Transverse colon (tissue), 4 donors: ENCODE measurements around the gene RPL6. TPM values are rescaled to one million over a fixed set of nuclear protein-coding genes. Genes with fewer than 3 reads are reported as not detected.
A peak's percentile ranks its signal among the peaks of the same experiment; 100 is the strongest.

Experiments
- DNase-seq: peaks from one replicate; pipeline ENCODE4 v3.0.0-alpha.2; 2019
- H3K27ac ChIP-seq, 4 donors: fragments of 200-600 bp; sonication (generic); 2 replicates each; pipeline ENCODE4 v1.5.1; 2016 to 2018; ENCODE audit warnings: inconsistent platforms in 4 of 4
- H3K27me3 ChIP-seq: fragments of 200-600 bp; sonication (generic); 2 replicates; pipeline ENCODE4 v1.5.1; 2017; ENCODE audit warnings: inconsistent platforms
- H3K36me3 ChIP-seq, 4 donors: fragments of 200-600 bp; sonication (generic); 2 replicates each; pipeline ENCODE4 v1.5.1; 2017 to 2019; ENCODE audit warnings: inconsistent platforms in 4 of 4
- H3K4me1 ChIP-seq, 4 donors: fragments of 200-600 bp; sonication (generic); 2 replicates each; pipeline ENCODE4 v1.5.1; 2017 to 2020; ENCODE audit warnings: inconsistent platforms in 4 of 4
- H3K4me3 ChIP-seq, 4 donors: fragments of 200-600 bp; sonication (generic); 1 replicate in 1 of 4; 2 replicates in 3 of 4; pipeline versions ENCODE4 v1.5.1 to v1.6.1; 2017 to 2019; ENCODE audit warnings: inconsistent platforms in 4 of 4
- H3K9me3 ChIP-seq, 2 donors: fragments of 200-600 bp; sonication (generic); 2 replicates each; pipeline ENCODE4 v1.5.1; 2017 to 2019; ENCODE audit warnings: inconsistent platforms in 2 of 2
- CTCF ChIP-seq, 5 experiments: fragments of 200-600 bp in 3 of 5; fragments of 450-650 bp in 2 of 5; sonication (generic) in 3 of 5; IDR thresholded peaks; 1 replicate in 2 of 5; 2 replicates in 3 of 5; pipeline ENCODE4 v1.5.1; 2016 to 2017; ENCODE audit warnings: antibody characterized with exemption in 5 of 5, inconsistent platforms in 3 of 5, mild to moderate bottlenecking in 2 of 5, moderate library complexity in 1 of 5
- EP300 ChIP-seq: sonication (generic); formaldehyde crosslinking; IDR thresholded peaks from one replicate; pipeline ENCODE4 v1.6.1; 2017; ENCODE audit warnings: antibody characterized with exemption, low read depth
- POLR2A ChIP-seq: fragments of 450-650 bp; IDR thresholded peaks from one replicate; pipeline ENCODE4 v1.6.1; 2016; ENCODE audit warnings: antibody characterized with exemption, mild to moderate bottlenecking, moderate library complexity
- POLR2AphosphoS5 ChIP-seq, 3 donors: sonication (generic); formaldehyde crosslinking; IDR thresholded peaks; one replicate each; pipeline ENCODE4 v1.6.1; 2016; ENCODE audit warnings: antibody characterized with exemption in 3 of 3
- WGBS, 2 donors: methylation state at CpG; one replicate each; pipeline ENCODE4 v1.1.5; 2018; ENCODE audit warnings: low coverage in 1 of 2; 5-methylcytosine and 5-hydroxymethylcytosine counted together
- in situ Hi-C, 4 donors: fragments of 200-750 bp; cut with MboI; loops; one replicate each; pipeline versions ENCODE4 v1.15.0 to v1.15.1; 2017; ENCODE audit warnings: low sequenced_read_pairs in 3 of 4, low pct_ligation_motif_present in 1 of 4, low pct_unique_long_range_greater_than_20kb in 1 of 4
- intact Hi-C: fragments of 100-400 bp; cut with DNase I; formaldehyde crosslinking; loops from one replicate; pipeline ENCODE4 v1.15.1; 2023; ENCODE audit warnings: low total_unique reads
- total RNA-seq, 4 donors: library from RNA; depleted of rRNA; stranded (reverse); fragments of >200 nt; gene quantifications; one replicate each; pipeline ENCODE4 v1.1.0, GENCODE V29; 2016

RPL6 gene
- total RNA-seq, 4 donors from 2014 or later = 361 to 1,162 (median 790) TPM

GRCh38 chr12:112381406-112381882 lies 28.0 kb downstream of the RPL6 start:
- Histone ChIP-seq H3K9me3 (no peaks in the 10 kb centered on the region), H3K27me3 (no peaks in the 10 kb centered on the region), H3K36me3 (no peaks in the 10 kb centered on the region), H3K4me1 (peaks cover 10 to 27% (median 22%) of the 10 kb centered on the region in 4 donors), H3K4me3 (peak overlapping the region; percentile 86 to 100 (median 95)), H3K27ac (peak overlapping the region; percentile 90 to 97 (median 94))
- in situ Hi-C loops (loop anchor here in 2 of 4 donors (10.0 to 25.0 kb wide), 2 partner anchors 117 to 444 kb away; no protein-coding TSS in a partner anchor), intact Hi-C loops (no loop called here)
- TF ChIP-seq POLR2AphosphoS5 (IDR thresholded peaks at IDR 0.05) = no peak
- TF ChIP-seq EP300 = no peak
- TF ChIP-seq POLR2A = no peak
- TF ChIP-seq CTCF (IDR thresholded peaks at IDR 0.05) = no peak
- WGBS, 2 donors = 0 to 1% methylated on average over 5 to 17 of the region's 33 CpGs
- DNase-seq = peak; percentile 50

- Histone ChIP-seq H3K27ac (peak overlapping the region; percentile 90 to 97 (median 94)), H3K27me3 (no peaks in the 10 kb centered on the region), H3K4me1 (peaks cover 10 to 27% (median 22%) of the 10 kb centered on the region in 4 donors), H3K4me3 (peak overlapping the region; percentile 86 to 100 (median 95)), H3K9me3 (no peaks in the 10 kb centered on the region), H3K36me3 (no peaks in the 10 kb centered on the region)
- in situ Hi-C loops (loop anchor here in 2 of 4 donors (10.0 to 25.0 kb wide), 2 partner anchors 116 to 444 kb away; no protein-coding TSS in a partner anchor), intact Hi-C loops (no loop called here)
- WGBS, 2 donors = 38 to 40% methylated on average over 17 to 28 of the region's 34 CpGs
- no peak for DNase-seq
- TF ChIP-seq CTCF (IDR thresholded peaks at IDR 0.05) = no peak
- no peak for TF ChIP-seq EP300
- no peak for TF ChIP-seq POLR2AphosphoS5 (IDR thresholded peaks at IDR 0.05)
- TF ChIP-seq POLR2A = no peak
Observed at GRCh38 chr12:112380663-112381405, 28.6 kb downstream of the RPL6 start.

GRCh38 chr12:112375105-112375504 lies 34.3 kb downstream of the RPL6 start:
- DNase-seq = no peak
- in situ Hi-C loops (loop anchor here in 1 of 4 donors (25.0 kb wide), 1 partner anchor 438 kb away; no protein-coding TSS in a partner anchor), intact Hi-C loops (no loop called here)
- H3K27ac ChIP-seq = no peak overlapping the region
- no peak overlapping the region for H3K4me3 ChIP-seq
- 73 to 80% methylated on average over 2 to 5 of the region's 5 CpGs for WGBS, 2 donors
- H3K9me3 ChIP-seq = no peaks in the 10 kb centered on the region
- no peaks in the 10 kb centered on the region for H3K36me3 ChIP-seq
- H3K27me3 ChIP-seq = no peaks in the 10 kb centered on the region
- TF ChIP-seq EP300 = no peak
- TF ChIP-seq POLR2A = no peak
- no peak for TF ChIP-seq CTCF (IDR thresholded peaks at IDR 0.05)
- no peak for TF ChIP-seq POLR2AphosphoS5 (IDR thresholded peaks at IDR 0.05)
- peaks cover 4 to 20% (median 16%) of the 10 kb centered on the region in 4 donors for H3K4me1 ChIP-seq

- 84 to 91% methylated on average over 3 of the region's 3 CpGs for WGBS, 2 donors
- intact Hi-C loops = no loop called here
- no peak for TF ChIP-seq EP300
- no peak for TF ChIP-seq POLR2AphosphoS5 (IDR thresholded peaks at IDR 0.05)
- no peak for TF ChIP-seq POLR2A
- no peak for TF ChIP-seq CTCF (IDR thresholded peaks at IDR 0.05)
Observed at GRCh38 chr12:112374166-112374740, 35.2 kb downstream of the RPL6 start.

More at GRCh38 chr12:112374166-112374740, 35.2 kb downstream of the RPL6 start:
- Histone ChIP-seq H3K36me3 (no peaks in the 10 kb centered on the region), H3K4me1 (peaks cover 0 to 12% (median 8%) of the 10 kb centered on the region in 4 donors), H3K9me3 (no peaks in the 10 kb centered on the region), H3K4me3 (no peak overlapping the region), H3K27me3 (no peaks in the 10 kb centered on the region), H3K27ac (no peak overlapping the region)
- DNase-seq = no peak
- in situ Hi-C loops = no loop called here
